BE2C (cell line): ENCODE measurements around the gene PHF20.

ENCODE experiments used
- DNase-seq: peaks from one replicate; pipeline ENCODE4 v3.0.0-alpha.2; 2020
- H3K27me3 ChIP-seq: fragments of 250-450 bp; sonication (Bioruptor Pico); 2 replicates; pipeline ENCODE4 v1.5.1; 2020; ENCODE audit warnings: mild to moderate bottlenecking
- H3K36me3 ChIP-seq: fragments of 250-450 bp; sonication (Bioruptor Pico); 2 replicates; pipeline ENCODE4 v1.5.1; 2020; ENCODE audit warnings: mild to moderate bottlenecking
- H3K4me1 ChIP-seq: fragments of 250-450 bp; sonication (Bioruptor Pico); 2 replicates; pipeline ENCODE4 v1.5.1; 2020
- H3K4me3 ChIP-seq: 2 replicates; pipeline ENCODE4 v1.5.1; 2011; ENCODE audit warnings: low read depth, low read length
- H3K9me3 ChIP-seq: fragments of 250-450 bp; sonication (Bioruptor Pico); 2 replicates; pipeline ENCODE4 v1.5.1; 2020
- TF ChIP-seq, protein P1 (sequence below): IDR thresholded peaks from 2 replicates; pipeline ENCODE4 v1.5.1; 2012; ENCODE audit warnings: mild to moderate bottlenecking, low read depth, low read length

Gene PHF20

DNA sequence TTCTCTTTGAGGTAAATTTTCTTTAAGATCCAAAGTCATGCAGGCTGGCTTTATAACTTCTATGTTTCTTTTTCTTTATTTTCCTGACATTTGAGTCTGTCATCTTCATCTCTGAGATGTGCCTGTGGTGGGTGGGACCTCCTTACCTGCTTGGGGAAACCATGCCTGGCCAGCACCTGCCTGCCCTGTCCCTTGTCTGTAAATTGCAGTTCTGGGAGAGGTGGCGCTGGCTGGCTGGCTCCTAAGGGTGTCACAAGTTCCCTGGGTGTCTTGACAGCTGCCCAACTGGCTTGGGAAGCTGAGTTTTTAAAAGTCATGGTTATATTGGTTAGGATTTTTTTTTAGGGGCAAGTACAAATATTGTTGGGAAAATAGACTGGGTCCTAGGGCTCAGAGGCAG, 146.2 kb downstream of the PHF20 start:
- Histone ChIP-seq H3K4me1 (no peaks in the 10 kb centered on the region), H3K27me3 (no peaks in the 10 kb centered on the region), H3K9me3 (no peaks in the 10 kb centered on the region), H3K4me3 (no peak overlapping the region), H3K36me3 (peaks cover 30% of the 10 kb centered on the region)
- DNase-seq, result no peak
- TF ChIP-seq, protein P1, sequence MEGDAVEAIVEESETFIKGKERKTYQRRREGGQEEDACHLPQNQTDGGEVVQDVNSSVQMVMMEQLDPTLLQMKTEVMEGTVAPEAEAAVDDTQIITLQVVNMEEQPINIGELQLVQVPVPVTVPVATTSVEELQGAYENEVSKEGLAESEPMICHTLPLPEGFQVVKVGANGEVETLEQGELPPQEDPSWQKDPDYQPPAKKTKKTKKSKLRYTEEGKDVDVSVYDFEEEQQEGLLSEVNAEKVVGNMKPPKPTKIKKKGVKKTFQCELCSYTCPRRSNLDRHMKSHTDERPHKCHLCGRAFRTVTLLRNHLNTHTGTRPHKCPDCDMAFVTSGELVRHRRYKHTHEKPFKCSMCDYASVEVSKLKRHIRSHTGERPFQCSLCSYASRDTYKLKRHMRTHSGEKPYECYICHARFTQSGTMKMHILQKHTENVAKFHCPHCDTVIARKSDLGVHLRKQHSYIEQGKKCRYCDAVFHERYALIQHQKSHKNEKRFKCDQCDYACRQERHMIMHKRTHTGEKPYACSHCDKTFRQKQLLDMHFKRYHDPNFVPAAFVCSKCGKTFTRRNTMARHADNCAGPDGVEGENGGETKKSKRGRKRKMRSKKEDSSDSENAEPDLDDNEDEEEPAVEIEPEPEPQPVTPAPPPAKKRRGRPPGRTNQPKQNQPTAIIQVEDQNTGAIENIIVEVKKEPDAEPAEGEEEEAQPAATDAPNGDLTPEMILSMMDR, result no peak

DNA sequence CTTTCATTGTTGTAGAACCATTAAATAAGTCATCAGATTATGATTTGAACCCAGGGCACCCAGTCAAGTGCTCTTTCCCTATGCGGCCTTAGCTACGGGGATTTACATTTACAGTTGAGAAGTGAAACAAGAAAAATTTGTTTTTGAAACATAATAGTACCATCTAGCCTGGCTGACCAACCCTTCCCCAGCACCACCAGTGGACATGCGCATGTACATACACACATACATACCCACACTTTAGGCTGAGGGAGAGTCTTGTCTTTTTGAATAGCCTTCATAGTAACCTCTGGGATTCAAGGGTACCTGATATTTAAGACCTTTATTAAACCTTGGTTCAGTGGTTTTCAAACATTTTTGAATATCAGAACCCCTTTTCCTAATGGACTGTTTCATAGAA, 148.7 kb downstream of the PHF20 start:
- TF ChIP-seq, protein P1, result no peak
- DNase-seq, result no peak
- no peak overlapping the region for H3K4me3 ChIP-seq
- no peaks in the 10 kb centered on the region for H3K27me3 ChIP-seq
- H3K4me1 ChIP-seq, result no peaks in the 10 kb centered on the region
- peaks cover 19% of the 10 kb centered on the region for H3K36me3 ChIP-seq
- H3K9me3 ChIP-seq, result no peaks in the 10 kb centered on the region

DNA sequence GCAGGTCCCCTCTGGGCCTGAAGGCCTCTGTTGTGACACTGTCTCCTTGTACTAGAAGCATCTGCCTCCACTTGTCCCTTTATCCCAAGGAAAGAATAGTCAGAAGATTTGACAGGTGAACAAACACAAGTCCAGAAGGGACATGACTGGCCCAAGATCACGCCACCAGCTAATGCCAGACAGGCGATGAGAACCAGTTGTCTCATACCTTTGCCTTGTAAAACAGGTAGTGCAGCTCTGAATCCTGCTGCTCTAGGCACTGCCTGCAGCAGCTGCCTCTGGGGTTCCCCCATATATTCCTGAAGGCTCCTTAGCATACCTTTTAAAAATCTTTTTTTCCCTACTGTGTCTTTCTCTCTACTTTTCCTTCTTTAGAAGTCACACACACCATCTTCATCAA, 157.5 kb downstream of the PHF20 start:
- DNase-seq, result no peak
- Histone ChIP-seq H3K4me1 (no peaks in the 10 kb centered on the region), H3K9me3 (no peaks in the 10 kb centered on the region), H3K27me3 (no peaks in the 10 kb centered on the region), H3K36me3 (peaks cover 36% of the 10 kb centered on the region), H3K4me3 (no peak overlapping the region)
- TF ChIP-seq, protein P1, result no peak

DNA sequence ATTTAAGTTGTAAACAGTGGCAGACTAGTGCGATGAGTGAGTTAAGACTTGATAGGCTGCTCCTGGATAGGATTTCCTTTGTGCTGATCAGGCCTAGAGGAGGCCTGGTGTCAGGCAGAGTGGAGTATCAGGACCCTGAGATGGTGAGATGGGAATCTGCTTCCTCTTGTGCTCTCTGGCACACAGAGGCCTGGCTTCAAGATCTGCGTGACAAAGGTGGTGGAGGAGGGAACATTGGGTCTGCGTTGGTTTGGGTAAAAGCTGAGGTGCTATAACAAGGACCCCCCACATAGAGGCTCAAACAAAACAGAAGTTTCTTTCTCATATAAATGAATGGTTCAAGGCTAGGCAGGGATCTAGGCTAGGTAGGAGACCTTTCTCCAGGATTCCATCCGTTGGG, 162.2 kb downstream of the PHF20 start:
- TF ChIP-seq, protein P1, result no peak

DNA sequence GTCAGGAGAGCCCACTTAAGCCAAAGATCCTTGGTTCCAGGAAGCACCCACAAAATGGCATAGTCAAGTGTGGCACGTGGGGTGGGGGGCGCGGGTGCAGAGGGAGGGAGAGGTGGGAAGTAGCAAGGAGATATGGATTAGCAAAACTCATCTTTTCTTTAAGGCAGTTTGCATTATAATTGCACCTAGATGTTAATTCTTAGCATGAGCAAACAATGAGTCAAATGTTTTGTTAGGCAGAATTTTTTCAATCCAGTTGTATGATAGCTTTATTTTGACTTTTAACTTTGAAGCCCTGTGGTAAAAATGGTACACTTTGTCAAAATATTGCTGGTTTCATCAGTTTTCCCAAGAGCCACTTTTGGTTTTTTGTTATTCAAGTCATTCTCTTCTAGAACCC, 167.4 kb downstream of the PHF20 start:
- Histone ChIP-seq H3K36me3 (peaks cover 23% of the 10 kb centered on the region), H3K4me3 (no peak overlapping the region), H3K27me3 (no peaks in the 10 kb centered on the region), H3K4me1 (no peaks in the 10 kb centered on the region), H3K9me3 (no peaks in the 10 kb centered on the region)
- DNase-seq, result no peak
- TF ChIP-seq, protein P1, result no peak

More for the DNA sequence above, 162.2 kb downstream of the PHF20 start:
- Histone ChIP-seq H3K9me3 (no peaks in the 10 kb centered on the region), H3K27me3 (no peaks in the 10 kb centered on the region), H3K4me1 (no peaks in the 10 kb centered on the region), H3K4me3 (no peak overlapping the region), H3K36me3 (peaks cover 28% of the 10 kb centered on the region)
- no peak for DNase-seq

DNA sequence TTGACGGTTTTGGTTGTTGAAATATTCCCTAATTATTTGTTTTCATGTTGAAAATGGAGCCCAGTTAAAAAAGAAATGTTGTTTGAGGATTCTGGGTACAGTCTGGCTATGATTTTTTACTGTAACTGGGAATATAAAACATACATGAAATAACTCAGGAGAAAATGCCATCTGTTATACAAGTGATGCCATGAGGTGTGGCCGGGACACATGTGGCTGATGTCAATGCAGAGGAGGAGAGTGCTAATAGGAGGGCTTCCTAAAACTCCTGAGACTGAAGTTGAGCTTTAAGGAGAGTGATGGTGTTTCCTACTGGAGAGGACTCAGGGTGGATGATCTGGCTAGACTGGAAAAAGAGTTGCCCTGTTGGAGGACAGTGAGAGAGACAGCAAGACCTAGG, 169.8 kb downstream of the PHF20 start:
- H3K9me3 ChIP-seq, result no peaks in the 10 kb centered on the region
- peaks cover 22% of the 10 kb centered on the region for H3K36me3 ChIP-seq
- no peaks in the 10 kb centered on the region for H3K27me3 ChIP-seq
- DNase-seq, result no peak
- TF ChIP-seq, protein P1, result no peak
- H3K4me1 ChIP-seq, result no peaks in the 10 kb centered on the region
- no peak overlapping the region for H3K4me3 ChIP-seq
